Liver (tissue), 9 donors: ENCODE results near the gene GSE1. TPM values are rescaled to one million over a fixed set of nuclear protein-coding genes. Genes with fewer than 3 reads are reported as not detected.

Experiments used
- DNase-seq: peaks from one replicate; pipeline ENCODE4 v3.0.0-alpha.2; 2017; ENCODE audit warnings: low spot score
- H3K27ac ChIP-seq, 2 donors: one replicate each; pipeline ENCODE4 v1.7.0; 2013; ENCODE audit warnings: inconsistent platforms in 2 of 2, low read length in 2 of 2, control low read depth in 1 of 2, low read depth in 1 of 2, mild to moderate bottlenecking in 1 of 2
- H3K27me3 ChIP-seq, 4 donors: one replicate each; pipeline versions ENCODE4 v1.6.1 to v1.7.0; 2013; ENCODE audit warnings: low read length in 3 of 4, inconsistent platforms in 1 of 4, mild to moderate bottlenecking in 1 of 4, moderate library complexity in 1 of 4; ENCODE audit not compliant: control insufficient read depth in 4 of 4, insufficient read depth in 4 of 4
- H3K36me3 ChIP-seq, 4 donors: one replicate each; pipeline versions ENCODE4 v1.6.1 to v1.7.0; 2013; ENCODE audit warnings: low read length in 3 of 4, mild to moderate bottlenecking in 3 of 4, low read depth in 1 of 4, moderate library complexity in 1 of 4; ENCODE audit not compliant: control insufficient read depth in 4 of 4, insufficient read depth in 3 of 4
- H3K4me1 ChIP-seq, 4 donors: one replicate each; pipeline versions ENCODE4 v1.6.1 to v1.7.0; 2013; ENCODE audit warnings: low read length in 3 of 4, mild to moderate bottlenecking in 3 of 4, moderate library complexity in 1 of 4; ENCODE audit not compliant: control insufficient read depth in 4 of 4, insufficient read depth in 4 of 4
- H3K4me3 ChIP-seq, 3 donors: one replicate each; pipeline versions ENCODE4 v1.6.1 to v1.7.0; 2013; ENCODE audit warnings: low read length in 3 of 3, control low read depth in 1 of 3, low read depth in 1 of 3, mild to moderate bottlenecking in 1 of 3
- H3K9ac ChIP-seq, 2 donors: one replicate each; pipeline ENCODE4 v1.7.0; 2013; ENCODE audit warnings: low read length in 2 of 2, mild to moderate bottlenecking in 2 of 2, moderate library complexity in 2 of 2, control low read depth in 1 of 2, low read depth in 1 of 2
- H3K9me3 ChIP-seq, 4 donors: one replicate each; pipeline versions ENCODE4 v1.6.1 to v1.7.0; 2013; ENCODE audit warnings: low read length in 3 of 4; ENCODE audit not compliant: control insufficient read depth in 4 of 4
- ATF3 ChIP-seq: IDR thresholded peaks from 2 replicates; pipeline ENCODE4 v1.6.1; 2016; ENCODE audit warnings: antibody characterized with exemption
- CTCF ChIP-seq: fragments of 150-350 bp; IDR thresholded peaks from 2 replicates; pipeline ENCODE4 v1.5.1; 2017; ENCODE audit warnings: improper control_type of control experiment, low read depth, low read length; ENCODE audit not compliant: missing input control
- EGR1 ChIP-seq, 2 donors: IDR thresholded peaks; 2 replicates each; pipeline ENCODE4 v1.6.1; 2016 to 2018; ENCODE audit warnings: antibody characterized with exemption in 2 of 2, low read depth in 2 of 2
- FOXA1 ChIP-seq: IDR thresholded peaks from 2 replicates; pipeline ENCODE4 v1.6.1; 2016; ENCODE audit warnings: antibody characterized with exemption
- FOXA2 ChIP-seq: IDR thresholded peaks from 2 replicates; pipeline ENCODE4 v1.6.1; 2016; ENCODE audit warnings: antibody characterized with exemption
- GABPA ChIP-seq, 2 donors: IDR thresholded peaks in 1 of 2; conservative IDR thresholded peaks in 1 of 2; 2 replicates each; pipeline ENCODE4 v1.6.1; 2016; ENCODE audit warnings: antibody characterized with exemption in 2 of 2, mild to moderate bottlenecking in 1 of 2, moderate library complexity in 1 of 2
- HNF4A ChIP-seq, 2 donors: conservative IDR thresholded peaks; 2 replicates each; pipeline ENCODE4 v1.6.1; 2016; ENCODE audit warnings: antibody characterized with exemption in 2 of 2, mild to moderate bottlenecking in 2 of 2
- HNF4G ChIP-seq: IDR thresholded peaks from 2 replicates; pipeline ENCODE4 v1.6.1; 2016; ENCODE audit warnings: antibody characterized with exemption
- JUND ChIP-seq, 2 donors: IDR thresholded peaks; 2 replicates each; pipeline ENCODE4 v1.6.1; 2016; ENCODE audit warnings: antibody characterized with exemption in 2 of 2
- MAX ChIP-seq: IDR thresholded peaks from 2 replicates; pipeline ENCODE4 v1.6.1; 2016; ENCODE audit warnings: antibody characterized with exemption
- NR2F2 ChIP-seq: IDR thresholded peaks from 2 replicates; pipeline ENCODE4 v1.6.1; 2016; ENCODE audit warnings: antibody characterized with exemption
- RAD21 ChIP-seq, 2 donors: IDR thresholded peaks; 2 replicates each; pipeline ENCODE4 v1.6.1; 2016; ENCODE audit warnings: antibody characterized with exemption in 2 of 2, mild to moderate bottlenecking in 2 of 2
- REST ChIP-seq: IDR thresholded peaks from 2 replicates; pipeline ENCODE4 v1.6.1; 2016; ENCODE audit warnings: antibody characterized with exemption, mild to moderate bottlenecking
- RXRA ChIP-seq, 2 donors: IDR thresholded peaks; 2 replicates each; pipeline ENCODE4 v1.6.1; 2017 to 2018; ENCODE audit warnings: antibody characterized with exemption in 2 of 2, mild to moderate bottlenecking in 1 of 2
- SP1 ChIP-seq: IDR thresholded peaks from 2 replicates; pipeline ENCODE4 v1.6.1; 2018; ENCODE audit warnings: antibody characterized with exemption, mild to moderate bottlenecking
- TAF1 ChIP-seq: conservative IDR thresholded peaks from 2 replicates; pipeline ENCODE4 v1.6.1; 2016; ENCODE audit warnings: antibody characterized with exemption, mild to moderate bottlenecking
- YY1 ChIP-seq: IDR thresholded peaks from 2 replicates; pipeline ENCODE4 v1.6.1; 2016; ENCODE audit warnings: antibody characterized with exemption, mild to moderate bottlenecking
- ZBTB33 ChIP-seq: IDR thresholded peaks from 2 replicates; pipeline ENCODE4 v1.6.1; 2016; ENCODE audit warnings: antibody characterized with exemption
- WGBS: extraction: QIAGEN DNeasy Blood & Tissue Kit; methylation state at CpG from one replicate; pipeline ENCODE4 v1.1.7; 2013; 5-methylcytosine and 5-hydroxymethylcytosine counted together
- polyA plus RNA-seq, 2 donors: library from polyadenylated mRNA; stranded (reverse) in 1 of 2; unstranded in 1 of 2; fragments of 200-250 nt in 1 of 2; fragments of >200 nt in 1 of 2; fragmentation: Nextera tagmentation in 1 of 2; extraction: Ambion mirVana in 1 of 2; gene quantifications; one replicate each; pipeline versions ENCODE4 v1.2.1 to v1.2.3, GENCODE V29; 2013 to 2015
- total RNA-seq, 2 donors: library from RNA; depleted of rRNA; stranded (reverse); fragments of >200 nt; gene quantifications; one replicate each; pipeline ENCODE4 v1.2.3, GENCODE V29; 2014
- donor health status: healthy.
- donor health status: healthy.
- donor health status: healthy.
- donor health status: healthy.
- donor health status: healthy.

Gene GSE1
- total and polyA plus RNA-seq, 4 donors, result 9.9 to 37.7 (median 25.2) TPM

- TF ChIP-seq TAF1, result no peak
- no peak for TF ChIP-seq FOXA2
- TF ChIP-seq CTCF, result no peak
- TF ChIP-seq HNF4A (conservative IDR thresholded peaks at IDR 0.05), result no peak
- TF ChIP-seq MAX, result no peak
- no peak for TF ChIP-seq JUND (IDR thresholded peaks at IDR 0.05)
- no peak for TF ChIP-seq FOXA1
- TF ChIP-seq ZBTB33, result no peak
- no peak for TF ChIP-seq RAD21 (IDR thresholded peaks at IDR 0.05)
- no peak for TF ChIP-seq YY1
- TF ChIP-seq REST, result no peak
- no peak for TF ChIP-seq ATF3
- TF ChIP-seq RXRA (IDR thresholded peaks at IDR 0.05), result no peak
- no peak for TF ChIP-seq NR2F2
- TF ChIP-seq GABPA (IDR thresholded peaks at IDR 0.05 in 1 of 2, conservative IDR thresholded peaks at IDR 0.05 in 1 of 2), result no peak
- TF ChIP-seq HNF4G, result no peak
- no peak for TF ChIP-seq SP1
- TF ChIP-seq EGR1 (IDR thresholded peaks at IDR 0.05; ENCODE audit: low read depth in 2 of 2), result no peak
- Histone ChIP-seq H3K4me1 (peaks cover 18 to 50% (median 34%) of the 10 kb centered on the region in 4 donors), H3K27ac (no peak overlapping the region), H3K36me3 (peaks cover 0 to 4% (median 1%) of the 10 kb centered on the region in 4 donors), H3K9ac (no peak overlapping the region), H3K4me3 (no peak overlapping the region), H3K9me3 (no peaks in the 10 kb centered on the region), H3K27me3 (no peaks in the 10 kb centered on the region)
- 79% methylated on average over 8 of the region's 8 CpGs for WGBS
- no peak for DNase-seq
Measured at GRCh38 chr16:85643631-85644030, 30.5 kb downstream of the GSE1 start.
